Natural killer cell treated with Interleukin-12 subunit alpha and Interleukin-12 subunit beta and Interleukin-15 and Interleukin-18, amount 100 ng/mL, for 72 hours (primary cell): ENCODE measurements around the gene CATSPERE. TPM values are rescaled to one million over a fixed set of nuclear protein-coding genes. Genes with fewer than 3 reads are reported as not detected.
"Not testable (repeated sequence)": the region's sequence is repeated elsewhere in the genome, so short reads cannot be mapped to it uniquely, and the experiment has no call there.

Source experiments
- ATAC-seq, 2 donors: fragments of 150-1000 bp; cut with Tn5 transposase in 1 of 2; sonication (Bioruptor Pico), chemical (Tn5 transposase) in 1 of 2; 2 replicates each; pipeline ENCODE4 v1.10.0; 2021
- DNase-seq: peaks from one replicate; pipeline ENCODE4 v3.0.0; 2022; ENCODE audit warnings: low spot score
- H3K27ac Mint-ChIP-seq, 2 donors: 1 replicate in 1 of 2; 2 replicates in 1 of 2; pipeline ENCODE4 v1.8.0; 2022; ENCODE audit warnings: mixed read lengths in 2 of 2, mild to moderate bottlenecking in 1 of 2, moderate library complexity in 1 of 2
- H3K27me3 Mint-ChIP-seq, 2 donors: 1 replicate in 1 of 2; 2 replicates in 1 of 2; pipeline ENCODE4 v1.8.0; 2022; ENCODE audit warnings: mixed read lengths in 2 of 2
- H3K36me3 Mint-ChIP-seq: one replicate; pipeline ENCODE4 v1.8.0; 2022; ENCODE audit warnings: mixed read lengths
- H3K4me1 Mint-ChIP-seq, 2 donors: 1 replicate in 1 of 2; 2 replicates in 1 of 2; pipeline ENCODE4 v1.8.0; 2022; ENCODE audit warnings: low read depth in 2 of 2, mixed read lengths in 2 of 2, mild to moderate bottlenecking in 1 of 2
- H3K4me3 Mint-ChIP-seq: one replicate; pipeline ENCODE4 v1.8.0; 2022; ENCODE audit warnings: mixed read lengths
- H3K9me3 Mint-ChIP-seq: 2 replicates; pipeline ENCODE4 v1.8.0; 2022; ENCODE audit warnings: mixed read lengths
- total RNA-seq, 2 donors: library from RNA; stranded (reverse); gene quantifications; one replicate each; pipeline ENCODE4 v1.2.3, GENCODE V29; 2022

Gene CATSPERE
- total RNA-seq, 2 donors from 2014 or later = 0.64 to 0.78 TPM

DNA sequence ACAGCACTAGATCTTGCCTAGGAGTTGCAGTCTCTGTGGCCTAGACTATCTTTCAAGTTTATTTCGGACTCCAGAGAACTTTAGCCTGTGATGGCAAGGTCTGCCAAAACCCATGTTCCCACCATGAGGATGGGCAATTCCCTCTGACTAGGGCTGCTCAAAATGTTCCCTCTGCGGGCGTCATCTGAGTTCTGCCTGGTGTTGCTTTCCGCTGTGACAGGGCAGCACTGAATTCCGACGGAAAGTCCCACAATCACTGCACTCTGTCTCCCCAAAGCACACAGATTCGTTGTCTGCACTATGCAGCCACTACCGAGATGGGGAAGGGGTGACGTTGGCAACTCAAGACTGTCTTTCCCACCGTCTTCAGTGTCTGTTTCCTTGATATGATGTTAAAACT, 75.2 kb downstream of the CATSPERE start:
- Mint-ChIP-seq H3K9me3 (peaks cover 6% of the 10 kb centered on the region), H3K36me3 (peaks cover 6% of the 10 kb centered on the region), H3K27ac (no peak overlapping the region), H3K27me3 (peaks cover 19 to 30% of the 10 kb centered on the region in 2 donors), H3K4me3 (no peak overlapping the region), H3K4me1 (no peaks in the 10 kb centered on the region)
- no peak for ATAC-seq
- no peak for DNase-seq

DNA sequence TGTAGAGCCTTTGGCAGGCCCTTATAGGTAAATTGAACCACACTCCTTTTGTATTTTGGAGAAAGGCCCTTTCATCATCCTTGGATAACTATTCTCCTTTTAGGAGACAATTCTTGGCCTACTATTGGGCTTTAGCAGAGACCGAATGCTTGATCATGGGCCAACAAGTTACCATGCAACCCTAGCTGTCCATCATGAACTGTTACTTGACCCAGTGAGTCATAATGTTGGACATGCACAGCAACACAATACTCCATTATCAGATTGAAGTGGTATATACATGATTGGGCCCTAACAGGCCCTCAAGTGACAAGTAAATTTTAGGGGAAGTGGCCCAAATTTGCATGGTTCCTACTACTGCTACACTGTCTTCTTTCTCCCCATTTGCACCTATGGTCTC, 84.4 kb downstream of the CATSPERE start:
- no peaks in the 10 kb centered on the region for H3K9me3 Mint-ChIP-seq
- no peak overlapping the region for H3K27ac Mint-ChIP-seq
- peaks cover 8% of the 10 kb centered on the region for H3K36me3 Mint-ChIP-seq
- no peaks in the 10 kb centered on the region for H3K4me1 Mint-ChIP-seq
- DNase-seq = no peak
- no peak overlapping the region for H3K4me3 Mint-ChIP-seq
- no peaks in the 10 kb centered on the region for H3K27me3 Mint-ChIP-seq
- ATAC-seq = no peak

DNA sequence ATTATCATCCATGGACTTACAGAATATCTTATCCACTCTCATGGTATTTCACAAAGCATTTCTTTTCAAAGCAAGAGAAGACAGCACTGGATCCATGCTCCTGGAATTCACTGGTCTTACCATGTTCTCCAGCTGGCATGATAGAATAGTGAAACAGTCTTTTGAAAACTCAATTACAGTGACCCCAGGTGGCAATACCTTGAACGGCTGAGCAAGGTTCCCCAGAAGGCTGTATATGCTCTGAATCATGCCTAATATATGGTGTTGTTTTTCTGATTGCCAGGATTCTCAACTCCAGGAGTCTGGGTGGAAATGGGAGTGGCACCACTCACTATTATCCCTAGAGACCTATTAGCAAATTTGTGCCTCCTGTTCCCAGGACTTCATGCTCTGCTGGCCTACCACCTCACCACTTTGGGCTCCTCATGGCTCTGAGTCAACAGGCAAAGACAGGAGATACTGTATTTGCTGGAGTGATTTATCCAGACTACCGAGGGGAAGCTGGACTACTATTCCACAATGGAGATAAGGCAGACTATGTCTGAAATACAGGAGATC, 87.6 kb downstream of the CATSPERE start:
- peaks cover 8% of the 10 kb centered on the region for H3K36me3 Mint-ChIP-seq
- no peaks in the 10 kb centered on the region for H3K27me3 Mint-ChIP-seq
- no peak overlapping the region for H3K27ac Mint-ChIP-seq
- no peak overlapping the region for H3K4me3 Mint-ChIP-seq
- no peaks in the 10 kb centered on the region for H3K4me1 Mint-ChIP-seq
- no peaks in the 10 kb centered on the region for H3K9me3 Mint-ChIP-seq
- DNase-seq (no peak), ATAC-seq (no peak)

DNA sequence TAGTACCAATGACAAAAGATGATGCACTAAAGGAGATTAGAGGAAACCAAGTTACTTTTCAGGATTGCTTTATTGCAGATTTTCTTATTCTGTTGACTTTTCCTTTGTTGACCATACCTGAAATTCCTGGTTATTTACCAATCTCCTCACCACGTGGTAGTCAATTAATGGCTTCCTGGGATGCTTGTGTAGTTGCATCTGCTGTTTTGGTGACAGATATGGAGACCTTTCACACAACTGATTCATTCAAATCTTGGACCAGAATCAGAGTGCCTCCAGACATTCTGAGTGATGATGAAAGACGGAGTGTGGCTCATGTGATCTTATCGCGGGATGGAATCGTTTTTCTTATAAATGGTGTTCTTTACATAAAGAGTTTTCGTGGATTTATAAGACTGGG, 91.3 kb downstream of the CATSPERE start:
- Mint-ChIP-seq H3K27me3 (no peaks in the 10 kb centered on the region), H3K9me3 (peaks cover 3% of the 10 kb centered on the region), H3K36me3 (no peaks in the 10 kb centered on the region), H3K4me3 (no peak overlapping the region), H3K27ac (no peak overlapping the region), H3K4me1 (no peaks in the 10 kb centered on the region)
- DNase-seq = no peak
- ATAC-seq = no peak

DNA sequence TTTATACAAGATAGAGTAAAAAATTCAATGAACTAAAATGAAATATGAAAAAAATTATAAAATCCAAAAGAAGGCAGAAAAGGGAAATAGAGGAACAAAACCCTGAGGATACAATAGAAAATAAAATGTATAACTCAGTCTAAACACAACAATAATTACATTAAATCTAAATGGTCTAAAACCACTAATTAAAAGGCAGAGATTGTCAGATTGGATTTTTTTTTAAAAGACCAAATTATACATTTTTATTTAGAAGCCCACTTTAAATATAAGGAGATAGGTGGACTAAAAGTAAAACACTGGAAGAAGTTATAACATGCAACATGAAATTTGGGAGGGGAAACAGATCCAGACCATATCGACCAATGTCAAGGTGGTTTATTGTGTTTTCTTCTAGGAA, 95.2 kb downstream of the CATSPERE start:
- Mint-ChIP-seq H3K4me3 (no peak overlapping the region), H3K27me3 (peaks cover 0 to 8% of the 10 kb centered on the region in 2 donors), H3K36me3 (peaks cover 8% of the 10 kb centered on the region), H3K4me1 (no peaks in the 10 kb centered on the region), H3K9me3 (peaks cover 3% of the 10 kb centered on the region), H3K27ac (no peak overlapping the region)
- DNase-seq (no peak), ATAC-seq (no peak)

DNA sequence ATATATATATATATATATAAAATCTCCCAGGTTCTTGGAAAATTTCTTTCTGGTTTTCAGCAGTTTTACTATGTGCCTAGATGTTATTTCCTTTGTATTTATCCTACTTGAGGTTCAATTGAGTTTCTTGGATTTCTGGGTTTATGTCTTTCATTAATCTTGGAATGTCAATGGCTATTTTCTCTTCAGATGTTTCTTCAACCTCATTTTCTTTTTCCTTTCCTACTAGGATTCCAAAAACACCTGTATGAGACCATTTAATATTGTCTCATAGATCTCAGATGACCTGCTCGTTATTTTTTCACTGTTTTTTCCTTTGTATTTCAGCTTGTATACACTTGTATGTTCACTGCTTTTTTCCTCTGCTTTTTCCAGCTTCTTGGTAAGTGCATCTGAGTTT, 96.5 kb downstream of the CATSPERE start:
- H3K27me3 Mint-ChIP-seq = peaks cover 0 to 8% of the 10 kb centered on the region in 2 donors
- ATAC-seq (no peak), DNase-seq (no peak)
- H3K4me1 Mint-ChIP-seq = no peaks in the 10 kb centered on the region
- peaks cover 8% of the 10 kb centered on the region for H3K36me3 Mint-ChIP-seq
- H3K27ac Mint-ChIP-seq = no peak overlapping the region
- H3K4me3 Mint-ChIP-seq = no peak overlapping the region
- H3K9me3 Mint-ChIP-seq = peaks cover 3% of the 10 kb centered on the region

DNA sequence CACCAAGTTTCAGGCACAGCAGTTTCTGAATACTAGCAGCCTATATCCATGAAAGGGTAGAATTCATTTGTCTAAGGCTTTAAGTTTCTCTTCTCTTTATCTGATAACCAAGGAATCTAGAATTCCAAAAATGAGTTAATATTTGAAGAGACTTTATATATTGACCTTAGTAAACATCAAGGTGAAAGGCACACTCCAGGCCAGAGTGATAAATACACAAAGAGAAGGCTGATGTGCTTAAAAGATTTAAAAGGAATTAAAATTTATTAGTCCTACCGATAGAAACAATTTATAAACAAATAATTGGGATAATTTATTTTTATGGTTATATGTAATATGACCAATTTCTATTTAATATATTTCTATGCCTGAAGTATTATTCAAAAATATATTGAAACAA, 98.5 kb downstream of the CATSPERE start:
- H3K27me3 Mint-ChIP-seq = peaks cover 0 to 8% of the 10 kb centered on the region in 2 donors
- H3K4me3 Mint-ChIP-seq = no peak overlapping the region
- H3K9me3 Mint-ChIP-seq = peaks cover 3% of the 10 kb centered on the region
- peaks cover 8% of the 10 kb centered on the region for H3K36me3 Mint-ChIP-seq
- no peak for DNase-seq
- ATAC-seq = no peak
- no peaks in the 10 kb centered on the region for H3K4me1 Mint-ChIP-seq
- H3K27ac Mint-ChIP-seq = no peak overlapping the region

DNA sequence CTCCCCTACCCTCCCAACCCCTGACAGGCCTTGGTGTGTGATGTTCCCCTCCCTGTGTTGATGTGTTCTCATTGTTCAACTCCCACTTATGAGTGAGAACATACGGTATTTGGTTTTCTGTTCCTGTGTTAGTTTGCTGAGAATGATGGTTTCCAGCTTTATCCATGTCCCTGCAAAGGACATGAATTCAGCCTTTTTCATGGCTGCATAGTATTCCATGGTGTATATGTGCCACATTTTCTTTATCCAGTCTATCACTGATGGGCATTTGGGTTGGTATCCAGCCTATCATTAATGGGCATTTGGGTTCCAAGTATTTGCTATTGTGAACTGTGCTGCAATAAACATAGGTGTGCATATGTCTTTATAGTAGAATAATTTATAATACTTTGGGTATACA, 101.8 kb downstream of the CATSPERE start:
- not testable (repeated sequence) for H3K36me3 Mint-ChIP-seq, H3K4me3 Mint-ChIP-seq, H3K27ac Mint-ChIP-seq, DNase-seq, H3K9me3 Mint-ChIP-seq, ATAC-seq, H3K4me1 Mint-ChIP-seq
- peaks cover 5 to 21% of the 10 kb centered on the region in 2 donors for H3K27me3 Mint-ChIP-seq

DNA sequence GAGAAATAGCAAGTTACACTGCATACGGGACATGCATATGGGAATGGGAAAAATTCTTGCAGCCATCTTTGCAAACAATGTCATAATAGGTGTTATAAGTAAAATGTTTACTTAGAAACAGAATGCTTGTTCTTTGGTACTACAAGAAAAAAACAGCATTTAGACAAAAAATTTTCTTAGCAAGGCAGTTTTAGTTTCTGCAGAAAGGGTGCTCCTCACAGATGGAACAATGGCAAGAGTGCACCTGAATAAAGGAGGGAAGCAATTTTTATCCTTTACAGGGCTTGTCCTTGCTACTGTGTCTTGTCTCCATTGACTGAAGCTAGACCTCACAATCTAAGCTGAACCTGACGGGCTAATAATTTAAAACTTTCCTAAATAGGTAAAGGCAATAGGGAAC, 112.7 kb downstream of the CATSPERE start:
- DNase-seq (no peak), ATAC-seq (no peak)
- Mint-ChIP-seq H3K9me3 (peaks cover 6% of the 10 kb centered on the region), H3K36me3 (peaks cover 24% of the 10 kb centered on the region), H3K4me1 (no peaks in the 10 kb centered on the region), H3K4me3 (no peak overlapping the region), H3K27me3 (no peaks in the 10 kb centered on the region), H3K27ac (no peak overlapping the region)

DNA sequence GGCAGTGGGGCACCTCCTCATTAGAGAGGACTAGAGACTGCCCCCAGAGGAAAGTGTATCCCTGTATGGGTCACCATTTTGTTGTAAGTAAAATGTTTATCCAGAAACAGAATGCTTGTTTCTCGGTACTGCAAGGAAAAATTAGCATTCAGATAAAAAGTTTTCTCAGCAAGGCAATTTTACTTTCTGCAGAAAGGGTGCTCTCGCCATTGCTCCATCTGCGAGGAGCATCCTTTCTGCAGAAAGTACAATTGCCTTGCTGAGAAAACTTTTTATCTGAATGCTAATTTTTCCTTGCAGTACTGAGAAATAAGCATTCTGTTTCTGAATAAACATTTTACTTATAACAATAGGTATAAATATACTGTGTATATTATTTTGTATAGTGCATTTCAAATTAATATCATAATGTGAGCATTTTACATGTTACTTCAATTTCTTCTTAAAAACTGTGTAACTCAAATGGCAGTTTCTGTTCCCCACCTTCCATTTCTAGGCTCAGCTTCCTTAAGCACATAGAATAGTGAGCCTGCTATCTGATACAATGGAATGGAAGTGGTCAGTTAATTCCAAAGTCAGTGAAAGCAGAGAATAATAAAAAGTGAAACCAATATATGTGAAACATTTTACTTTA, 115.3 kb downstream of the CATSPERE start:
- no peak overlapping the region for H3K4me3 Mint-ChIP-seq
- ATAC-seq (no peak), DNase-seq (no peak)
- peaks cover 6% of the 10 kb centered on the region for H3K9me3 Mint-ChIP-seq
- peaks cover 24% of the 10 kb centered on the region for H3K36me3 Mint-ChIP-seq
- H3K4me1 Mint-ChIP-seq = no peaks in the 10 kb centered on the region
- no peak overlapping the region for H3K27ac Mint-ChIP-seq
- no peaks in the 10 kb centered on the region for H3K27me3 Mint-ChIP-seq

DNA sequence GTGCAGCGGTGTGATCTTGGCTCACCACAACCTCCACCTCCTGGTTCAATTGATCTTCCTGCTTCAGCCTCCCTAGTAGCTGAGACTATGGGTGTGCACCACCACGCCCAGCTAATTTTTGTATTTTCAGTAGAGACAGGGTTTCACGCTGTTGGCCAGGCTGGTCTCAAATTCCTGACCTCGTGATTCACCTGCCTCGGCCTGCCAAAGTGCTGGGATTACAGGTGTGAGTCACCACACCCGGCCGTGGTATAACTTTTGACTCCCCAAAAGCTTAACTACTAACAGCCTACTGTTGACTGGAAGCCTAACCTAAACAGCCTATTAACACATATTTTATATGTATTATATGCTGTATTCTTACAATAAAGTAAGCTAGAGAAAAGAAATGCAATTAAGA, 117.1 kb downstream of the CATSPERE start:
- not testable (repeated sequence) for H3K4me1 Mint-ChIP-seq, H3K4me3 Mint-ChIP-seq, H3K27me3 Mint-ChIP-seq, H3K9me3 Mint-ChIP-seq, DNase-seq, ATAC-seq, H3K27ac Mint-ChIP-seq
- H3K36me3 Mint-ChIP-seq = peaks cover 24% of the 10 kb centered on the region

DNA sequence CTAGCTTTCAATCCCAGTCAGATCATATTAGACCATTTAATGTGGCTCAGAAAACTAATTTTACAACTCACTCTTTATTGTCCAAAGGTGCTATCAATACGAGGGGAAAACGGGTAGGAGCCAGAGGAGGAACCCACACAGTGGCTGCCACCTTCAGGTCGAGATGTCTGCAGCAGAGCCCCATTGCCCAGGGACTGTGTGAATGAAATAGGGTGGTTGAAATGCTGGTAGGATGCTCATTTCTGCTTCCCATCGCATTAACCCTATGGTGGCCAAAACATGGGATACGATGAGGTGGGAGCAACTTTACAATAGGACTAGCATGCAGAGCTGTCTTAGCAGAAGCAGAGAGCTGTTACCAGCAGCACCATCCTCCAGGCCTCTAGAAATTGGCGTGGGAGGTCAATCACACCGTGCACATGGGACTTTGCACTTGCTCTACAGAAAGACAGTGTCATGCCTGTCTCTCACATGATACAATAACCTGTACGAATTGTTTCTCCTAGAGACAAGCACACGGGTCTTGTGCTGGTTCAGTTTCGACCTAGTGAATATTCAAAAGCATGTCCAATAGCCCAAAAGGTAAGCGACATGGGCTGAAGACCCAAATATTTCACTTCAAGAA, 122.4 kb downstream of the CATSPERE start:
- Mint-ChIP-seq H3K36me3 (no peaks in the 10 kb centered on the region), H3K4me3 (no peak overlapping the region), H3K9me3 (no peaks in the 10 kb centered on the region), H3K27me3 (no peaks in the 10 kb centered on the region), H3K4me1 (peaks cover 0 to 3% of the 10 kb centered on the region in 2 donors), H3K27ac (no peak overlapping the region)
- ATAC-seq (no peak), DNase-seq (no peak)

DNA sequence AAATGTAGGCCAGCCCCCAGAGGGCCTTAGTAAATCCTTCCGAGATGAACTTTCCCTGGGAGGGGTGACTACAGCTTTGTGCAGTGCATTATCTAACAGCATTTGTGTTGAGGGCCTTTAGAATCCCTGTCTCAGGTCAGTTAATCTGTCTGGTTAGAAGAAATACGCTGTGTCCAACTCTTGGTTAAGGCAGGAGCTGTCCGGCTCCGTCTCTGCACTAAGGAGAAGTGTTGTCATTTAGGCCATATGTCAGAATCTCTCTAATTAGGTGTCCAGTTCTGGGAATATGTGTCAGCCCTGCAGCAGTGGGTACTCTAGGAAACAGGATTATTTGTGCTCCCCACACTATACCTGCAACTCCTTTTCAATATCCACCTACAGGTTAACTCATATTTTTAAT, 124.8 kb downstream of the CATSPERE start:
- no peak overlapping the region for H3K4me3 Mint-ChIP-seq
- ATAC-seq = no peak
- no peaks in the 10 kb centered on the region for H3K36me3 Mint-ChIP-seq
- H3K27ac Mint-ChIP-seq = no peak overlapping the region
- H3K27me3 Mint-ChIP-seq = no peaks in the 10 kb centered on the region
- DNase-seq = no peak
- no peaks in the 10 kb centered on the region for H3K9me3 Mint-ChIP-seq
- H3K4me1 Mint-ChIP-seq = peaks cover 0 to 3% of the 10 kb centered on the region in 2 donors

DNA sequence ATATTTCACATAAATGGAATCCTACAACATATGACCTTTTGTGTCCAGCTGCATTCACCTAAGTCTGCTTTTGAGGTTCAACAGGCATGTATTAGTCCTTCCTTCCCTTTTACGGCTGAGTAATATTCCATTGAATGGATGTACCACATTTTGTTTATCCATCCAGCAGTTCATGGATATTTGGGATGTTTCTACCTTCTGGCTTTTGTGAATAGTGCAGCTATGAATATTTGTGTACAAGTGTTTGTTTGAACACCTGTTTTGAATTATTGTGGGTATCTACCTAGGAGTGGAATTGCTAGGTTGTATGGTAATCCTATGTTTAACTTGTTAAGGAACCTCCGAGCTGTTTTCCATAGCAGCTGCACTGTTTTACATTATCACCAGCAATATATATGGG, 129.6 kb downstream of the CATSPERE start:
- Mint-ChIP-seq H3K27me3 (peaks cover 4 to 5% of the 10 kb centered on the region in 2 donors), H3K27ac (no peak overlapping the region), H3K4me1 (no peaks in the 10 kb centered on the region), H3K9me3 (no peaks in the 10 kb centered on the region), H3K36me3 (no peaks in the 10 kb centered on the region), H3K4me3 (no peak overlapping the region)
- ATAC-seq (no peak), DNase-seq (no peak)
